Endothelial cell of umbilical vein (primary cell): ENCODE measurements around the gene C3orf62. TPM values are rescaled to one million over a fixed set of nuclear protein-coding genes. Genes with fewer than 3 reads are reported as not detected.

ENCODE experiments used
- BruUV-seq: library from RNA; stranded (reverse); fragments of 400-500 nt; replicated peaks from 2 replicates; lab custom pipeline; 2021; lab: Mats Ljungman, UMichigan
- CTCF ChIA-PET: fragments of 300-600, 350-600 bp; sonication (Branson Sonifier 250); formaldehyde crosslinking; loops from one replicate; lab custom pipeline; 2021; ENCODE audit warnings: antibody characterized with exemption, inconsistent platforms; lab: Charles Lee
- POLR2A ChIA-PET: fragments of 300-600, 350-600 bp; sonication (Branson Sonifier 250); formaldehyde crosslinking; loops from one replicate; lab custom pipeline; 2021; ENCODE audit warnings: antibody characterized with exemption, inconsistent platforms; lab: Charles Lee
- DNase-seq: peaks from one replicate; pipeline ENCODE4 v3.0.0-alpha.2; 2011; ENCODE audit warnings: low read depth, low spot score
- FAIRE-seq: peaks from 2 replicates; lab custom pipeline; 2011; peaks lifted over from hg19 to GRCh38; lab: Jason Lieb, UNC
- H2AFZ ChIP-seq: 2 replicates; pipeline ENCODE4 v1.6.0; 2012; ENCODE audit warnings: low read depth, low read length, control low read depth, inconsistent platforms
- H3K27ac ChIP-seq: 2 replicates; pipeline ENCODE4 v1.5.1; 2011; ENCODE audit warnings: low read depth, mild to moderate bottlenecking, control low read depth, low read length, moderate library complexity; ENCODE audit not compliant: insufficient read depth
- H3K27me3 ChIP-seq, 2 experiments: 2 replicates each; pipeline versions ENCODE4 v1.6.0 to v1.6.1; 2011; ENCODE audit warnings: low read length in 2 of 2, mixed read lengths in 1 of 2; ENCODE audit not compliant: control insufficient read depth in 2 of 2, insufficient read depth in 2 of 2
- H3K36me3 ChIP-seq, 2 experiments: 2 replicates in 1 of 2; 3 replicates in 1 of 2; pipeline ENCODE4 v1.5.1; 2011; ENCODE audit warnings: low read length in 2 of 2, mild to moderate bottlenecking in 1 of 2, moderate library complexity in 1 of 2; ENCODE audit not compliant: control insufficient read depth in 2 of 2, insufficient read depth in 2 of 2; ENCODE audit errors: extremely low read depth in 1 of 2
- H3K4me1 ChIP-seq: 3 replicates; pipeline ENCODE4 v1.5.1; 2011; ENCODE audit warnings: mild to moderate bottlenecking, low read length; ENCODE audit not compliant: control insufficient read depth, insufficient read depth; ENCODE audit errors: extremely low read depth
- H3K4me2 ChIP-seq: 2 replicates; pipeline ENCODE4 v1.6.1; 2011; ENCODE audit warnings: low read length, control low read depth, mixed read lengths; ENCODE audit not compliant: insufficient read depth
- H3K4me3 ChIP-seq, 3 experiments: fragments of 200-600 bp in 1 of 3; sonication (generic), shearing (Covaris generic) in 1 of 3; replicated peaks in 1 of 3; 2 replicates each; pipeline ENCODE4 v1.5.1; 2011 to 2016; ENCODE audit warnings: control low read depth in 3 of 3, low read length in 3 of 3, mild to moderate bottlenecking in 2 of 3, inconsistent platforms in 1 of 3, low read depth in 1 of 3, moderate library complexity in 1 of 3; ENCODE audit not compliant: insufficient read depth in 1 of 3
- H3K79me2 ChIP-seq: 2 replicates; pipeline ENCODE4 v1.6.0; 2012; ENCODE audit warnings: low read length, inconsistent platforms; ENCODE audit not compliant: control insufficient read depth, insufficient read depth
- H3K9ac ChIP-seq: replicated peaks from 2 replicates; pipeline ENCODE3; 2011; ENCODE audit warnings: low read length, control low read depth; ENCODE audit not compliant: insufficient read depth; ENCODE audit errors: extremely low read depth
- H3K9me1 ChIP-seq: replicated peaks from 3 replicates; pipeline ENCODE4 v1.6.0; 2011; ENCODE audit warnings: mild to moderate bottlenecking, low read length; ENCODE audit not compliant: control insufficient read depth, insufficient read depth; ENCODE audit errors: extremely low read depth
- H3K9me3 ChIP-seq: replicated peaks from 2 replicates; pipeline ENCODE4 v1.5.1; 2012; ENCODE audit warnings: low read length, inconsistent platforms; ENCODE audit not compliant: control insufficient read depth, insufficient read depth
- H4K20me1 ChIP-seq: replicated peaks from 2 replicates; pipeline ENCODE3; 2011; ENCODE audit warnings: mild to moderate bottlenecking, low read length; ENCODE audit not compliant: control insufficient read depth, insufficient read depth; ENCODE audit errors: extremely low read depth
- GATA2 ChIP-seq: IDR thresholded peaks from 2 replicates; pipeline ENCODE4 v1.7.0; 2011; ENCODE audit warnings: low read depth, mild to moderate bottlenecking, moderate library complexity, mixed read lengths, low read length; ENCODE audit not compliant: insufficient read length, insufficient read depth
- MYC ChIP-seq: IDR thresholded peaks from one replicate; pipeline ENCODE4 v1.6.1; 2011; ENCODE audit warnings: mild to moderate bottlenecking, low read depth, low read length
- POLR2A ChIP-seq: IDR thresholded peaks from 2 replicates; pipeline ENCODE4 v1.6.1; 2012; ENCODE audit warnings: low read depth, mild to moderate bottlenecking, control low read depth, low read length
- POLR2AphosphoS5 ChIP-seq: IDR thresholded peaks from 2 replicates; pipeline ENCODE4 v1.6.1; 2012; ENCODE audit warnings: low read depth, mild to moderate bottlenecking, control low read depth, low read length, moderate library complexity; ENCODE audit not compliant: insufficient read depth
- dilution Hi-C: fragments of 300-500 bp; cut with MboI; formaldehyde crosslinking; loops from one replicate; pipeline ENCODE4 v1.15.0; 2019; ENCODE audit warnings: low sequenced_read_pairs; ENCODE audit not compliant: extremely low pct_ligation_motif_present
- intact Hi-C: fragments of 100-400 bp; cut with micrococcal nuclease; formaldehyde crosslinking; loops from one replicate; pipeline ENCODE4 v1.10.0; 2022
- polyA plus RNA-seq, 4 experiments: library from polyadenylated mRNA; depleted of rRNA in 3 of 4; stranded (reverse) in 3 of 4; unstranded in 1 of 4; fragments of >200 nt; gene quantifications; 2 replicates each; pipeline versions ENCODE4 v1.2.1 to v1.2.3, GENCODE V29; 2011 to 2012; ENCODE audit warnings: missing spikeins in 1 of 4
- total RNA-seq: library from RNA; stranded (reverse); gene quantifications from 2 replicates; pipeline ENCODE4 v1.2.3, GENCODE V29; 2021
- TF ChIP-seq, protein P1 (sequence below): IDR thresholded peaks from 2 replicates; pipeline ENCODE4 v1.6.1; 2011; ENCODE audit not compliant: insufficient read depth, insufficient read length
- TF ChIP-seq, protein P2 (sequence below), 2 donors: IDR thresholded peaks; 1 replicate in 1 of 2; 2 replicates in 1 of 2; pipeline ENCODE4 v1.5.1; 2011; ENCODE audit warnings: low read length in 2 of 2, mild to moderate bottlenecking in 2 of 2, moderate library complexity in 2 of 2, control low read depth in 1 of 2, inconsistent platforms in 1 of 2, low read depth in 1 of 2; ENCODE audit not compliant: insufficient read depth in 1 of 2; ENCODE audit errors: extremely low read depth in 1 of 2

Gene C3orf62
- total and polyA plus RNA-seq, 2 donors (not counting 3 experiments of a cell fraction or from before 2014, with no cell fraction given), result 2.8 to 5.6 TPM

GRCh38 chr3:49273825-49274532 lies 3.1 kb downstream of the C3orf62 start:
- H3K9ac ChIP-seq, result no peak overlapping the region
- no peak for DNase-seq
- CTCF ChIA-PET, result no interaction called here
- no peak overlapping the region for H3K27ac ChIP-seq
- intact Hi-C loops (no loop called here), dilution Hi-C loops (no loop called here)
- H2AFZ ChIP-seq, result no peak overlapping the region
- no peaks in the 10 kb centered on the region for H4K20me1 ChIP-seq
- no peak overlapping the region for H3K4me2 ChIP-seq
- H3K27me3 ChIP-seq, result no peaks in the 10 kb centered on the region
- BruUV-seq, result no TSS peak
- peaks cover 18% of the 10 kb centered on the region for H3K4me1 ChIP-seq
- H3K4me3 ChIP-seq, result no peak overlapping the region
- TF ChIP-seq, protein P1, sequence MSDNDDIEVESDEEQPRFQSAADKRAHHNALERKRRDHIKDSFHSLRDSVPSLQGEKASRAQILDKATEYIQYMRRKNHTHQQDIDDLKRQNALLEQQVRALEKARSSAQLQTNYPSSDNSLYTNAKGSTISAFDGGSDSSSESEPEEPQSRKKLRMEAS, result no peak
- TF ChIP-seq POLR2AphosphoS5 (no peak), MYC (no peak), GATA2 (no peak), POLR2A (no peak)
- TF ChIP-seq, protein P2, sequence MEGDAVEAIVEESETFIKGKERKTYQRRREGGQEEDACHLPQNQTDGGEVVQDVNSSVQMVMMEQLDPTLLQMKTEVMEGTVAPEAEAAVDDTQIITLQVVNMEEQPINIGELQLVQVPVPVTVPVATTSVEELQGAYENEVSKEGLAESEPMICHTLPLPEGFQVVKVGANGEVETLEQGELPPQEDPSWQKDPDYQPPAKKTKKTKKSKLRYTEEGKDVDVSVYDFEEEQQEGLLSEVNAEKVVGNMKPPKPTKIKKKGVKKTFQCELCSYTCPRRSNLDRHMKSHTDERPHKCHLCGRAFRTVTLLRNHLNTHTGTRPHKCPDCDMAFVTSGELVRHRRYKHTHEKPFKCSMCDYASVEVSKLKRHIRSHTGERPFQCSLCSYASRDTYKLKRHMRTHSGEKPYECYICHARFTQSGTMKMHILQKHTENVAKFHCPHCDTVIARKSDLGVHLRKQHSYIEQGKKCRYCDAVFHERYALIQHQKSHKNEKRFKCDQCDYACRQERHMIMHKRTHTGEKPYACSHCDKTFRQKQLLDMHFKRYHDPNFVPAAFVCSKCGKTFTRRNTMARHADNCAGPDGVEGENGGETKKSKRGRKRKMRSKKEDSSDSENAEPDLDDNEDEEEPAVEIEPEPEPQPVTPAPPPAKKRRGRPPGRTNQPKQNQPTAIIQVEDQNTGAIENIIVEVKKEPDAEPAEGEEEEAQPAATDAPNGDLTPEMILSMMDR (IDR thresholded peaks at IDR 0.05; ENCODE audit: extremely low read depth in 1 of 2, insufficient read depth in 1 of 2, low read depth in 1 of 2, low read length in 2 of 2), result no peak
- no peaks in the 10 kb centered on the region for H3K9me1 ChIP-seq
- no peaks in the 10 kb centered on the region for H3K9me3 ChIP-seq
- POLR2A ChIA-PET, result no interaction called here
- FAIRE-seq, result peak; percentile 81
- no peaks in the 10 kb centered on the region for H3K79me2 ChIP-seq
- H3K36me3 ChIP-seq, result peaks cover 0 to 1% of the 10 kb centered on the region in 2 experiments
